GM12878 (cell line): ENCODE measurements around the gene ETV1. TPM values are rescaled to one million over a fixed set of nuclear protein-coding genes. Genes with fewer than 3 reads are reported as not detected.
A peak's percentile ranks its signal among the peaks of the same experiment; 100 is the strongest.

Source experiments
- ATAC-seq: fragments of 200-7000 bp; cut with Tn5 transposase; 3 replicates; pipeline ENCODE4 v1.9.1; 2020; ENCODE audit warnings: mild to moderate bottlenecking, moderate library complexity
- BruUV-seq: library from RNA; stranded (reverse); fragments of 400-500 nt; replicated peaks from 2 replicates; lab custom pipeline; 2021; lab: Mats Ljungman, UMichigan
- CTCF ChIA-PET: fragments of 300-600 bp; sonication (Branson Sonifier 250); formaldehyde crosslinking; extraction: SDS; loops from one replicate; lab custom pipeline; 2021; ENCODE audit warnings: inconsistent platforms; lab: Yijun Ruan, JAX
- POLR2A ChIA-PET: fragments of 350-600 bp; formaldehyde crosslinking; extraction: SDS; loops from one replicate; lab custom pipeline; 2021; ENCODE audit warnings: inconsistent platforms; lab: Charles Lee
- RAD21 ChIA-PET: fragments of 300-600 bp; sonication (Branson Sonifier 250); formaldehyde crosslinking; loops from one replicate; lab custom pipeline; 2023; ENCODE audit warnings: antibody characterized with exemption; ENCODE audit not compliant: unreplicated experiment; lab: Charles Lee
- SMC1A ChIA-PET: fragments of 300-600 bp; sonication (Branson Sonifier 250); formaldehyde crosslinking; loops from one replicate; lab custom pipeline; 2023; ENCODE audit not compliant: unreplicated experiment, uncharacterized antibody; lab: Charles Lee
- DNase-seq: peaks from one replicate; pipeline ENCODE4 v3.0.0-alpha.2; 2011; ENCODE audit warnings: low read depth, low spot score
- FAIRE-seq: peaks from 3 replicates; lab custom pipeline; 2011; peaks lifted over from hg19 to GRCh38; lab: Jason Lieb, UNC
- H2AFZ ChIP-seq: 2 replicates; pipeline ENCODE4 v1.6.0; 2011; ENCODE audit warnings: low read depth, low read length, control low read depth; ENCODE audit not compliant: control insufficient read depth
- H3K27ac ChIP-seq: 2 replicates; pipeline ENCODE4 v1.5.1; 2011; ENCODE audit warnings: control low read depth; ENCODE audit not compliant: control insufficient read depth, insufficient read depth
- H3K27me3 ChIP-seq, 2 experiments: replicated peaks in 1 of 2; 2 replicates each; pipeline versions ENCODE4 v1.6.0 to v1.6.1; 2011; ENCODE audit warnings: low read length in 1 of 2; ENCODE audit not compliant: control insufficient read depth in 2 of 2, insufficient read depth in 2 of 2
- H3K36me3 ChIP-seq, 2 experiments: 2 replicates each; pipeline ENCODE4 v1.5.1; 2011; ENCODE audit warnings: low read length in 1 of 2; ENCODE audit not compliant: control insufficient read depth in 2 of 2, insufficient read depth in 2 of 2
- H3K4me1 ChIP-seq: 2 replicates; pipeline ENCODE4 v1.6.1; 2011; ENCODE audit warnings: mild to moderate bottlenecking, low read length, moderate library complexity, mixed read lengths; ENCODE audit not compliant: control insufficient read depth, insufficient read depth
- H3K4me2 ChIP-seq: 2 replicates; pipeline ENCODE4 v1.6.0; 2011; ENCODE audit warnings: control low read depth; ENCODE audit not compliant: control insufficient read depth, insufficient read depth
- H3K4me3 ChIP-seq: fragments of 200-600 bp; sonication (generic); 2 replicates; pipeline ENCODE4 v1.5.1; 2016
- H3K79me2 ChIP-seq: 2 replicates; pipeline ENCODE4 v1.6.0; 2011; ENCODE audit warnings: low read length; ENCODE audit not compliant: control insufficient read depth, insufficient read depth
- H3K9ac ChIP-seq: 2 replicates; pipeline ENCODE4 v1.8.0; 2011; ENCODE audit warnings: low read length, control low read depth, mixed read lengths; ENCODE audit not compliant: control insufficient read depth, insufficient read depth
- H3K9me3 ChIP-seq: replicated peaks from 3 replicates; pipeline ENCODE4 v1.5.1; 2011; ENCODE audit warnings: mild to moderate bottlenecking, low read length; ENCODE audit not compliant: control insufficient read depth, insufficient read depth
- H4K20me1 ChIP-seq: 2 replicates; pipeline ENCODE4 v1.6.0; 2011; ENCODE audit not compliant: control insufficient read depth, insufficient read depth
- ATF2 ChIP-seq: IDR thresholded peaks from 2 replicates; pipeline ENCODE4 v1.6.1; 2012; ENCODE audit warnings: low read length, inconsistent platforms
- BCL11A ChIP-seq: IDR thresholded peaks from 2 replicates; pipeline ENCODE4 v1.6.1; 2011; ENCODE audit warnings: low read depth, low read length
- BCL3 ChIP-seq: IDR thresholded peaks from 2 replicates; pipeline ENCODE4 v1.6.1; 2011; ENCODE audit warnings: borderline replicate concordance, low read depth, mild to moderate bottlenecking, moderate library complexity, low read length; ENCODE audit not compliant: insufficient read depth, poor library complexity, severe bottlenecking
- CHD1 ChIP-seq: IDR thresholded peaks from 2 replicates; pipeline ENCODE4 v1.6.1; 2012; ENCODE audit warnings: low read depth, low read length, improper control_type of control experiment
- E4F1 ChIP-seq: fragments of 450-650 bp; IDR thresholded peaks from 2 replicates; pipeline ENCODE4 v1.6.1; 2018; ENCODE audit warnings: borderline replicate concordance, mild to moderate bottlenecking; ENCODE audit not compliant: partially characterized antibody
- HCFC1 ChIP-seq: fragments of 150-350 bp; IDR thresholded peaks from 2 replicates; pipeline ENCODE4 v1.6.1; 2014; ENCODE audit warnings: low read length
- NFYB ChIP-seq: IDR thresholded peaks from 2 replicates; pipeline ENCODE4 v1.6.1; 2011; ENCODE audit warnings: low read depth, mild to moderate bottlenecking, low read length, improper control_type of control experiment, moderate library complexity; ENCODE audit not compliant: insufficient read depth
- NR2C1 ChIP-seq: fragments of 450-650 bp; IDR thresholded peaks from 2 replicates; pipeline ENCODE4 v1.6.1; 2017; ENCODE audit warnings: antibody characterized with exemption, mild to moderate bottlenecking, moderate library complexity
- RAD21 ChIP-seq: IDR thresholded peaks from 2 replicates; pipeline ENCODE4 v1.6.1; 2011; ENCODE audit warnings: mild to moderate bottlenecking, low read depth, low read length, moderate library complexity; ENCODE audit not compliant: insufficient read depth
- SIX5 ChIP-seq: IDR thresholded peaks from 2 replicates; pipeline ENCODE4 v1.6.1; 2011; ENCODE audit warnings: mild to moderate bottlenecking, low read depth, low read length, moderate library complexity; ENCODE audit not compliant: severe bottlenecking
- SKIL ChIP-seq: fragments of 450-650 bp; IDR thresholded peaks from 2 replicates; pipeline ENCODE4 v1.6.1; 2017; ENCODE audit warnings: mild to moderate bottlenecking, low read depth, inconsistent platforms; ENCODE audit not compliant: poor library complexity, severe bottlenecking
- SMC3 ChIP-seq: IDR thresholded peaks from 2 replicates; pipeline ENCODE4 v1.6.1; 2011; ENCODE audit warnings: low read length, improper control_type of control experiment, borderline replicate concordance
- SREBF1 ChIP-seq: IDR thresholded peaks from 2 replicates; pipeline ENCODE4 v1.6.1; 2012; ENCODE audit warnings: mild to moderate bottlenecking, low read length
- SUZ12 ChIP-seq: fragments of 200-600 bp; sonication (generic); IDR thresholded peaks from one replicate; pipeline ENCODE4 v1.6.1; 2018; ENCODE audit warnings: antibody characterized with exemption, mild to moderate bottlenecking; ENCODE audit not compliant: unreplicated experiment
- TARDBP ChIP-seq: IDR thresholded peaks from 2 replicates; pipeline ENCODE4 v1.6.1; 2016; ENCODE audit warnings: borderline replicate concordance
- ZNF24 ChIP-seq: fragments of 450-650 bp; IDR thresholded peaks from 2 replicates; pipeline ENCODE4 v1.6.1; 2017; ENCODE audit warnings: antibody characterized with exemption, mild to moderate bottlenecking
- ZSCAN29 ChIP-seq: fragments of 450-650 bp; IDR thresholded peaks from 2 replicates; pipeline ENCODE4 v1.6.1; 2017; ENCODE audit warnings: mild to moderate bottlenecking, moderate library complexity
- WGBS: methylation state at CpG from one replicate; pipeline ENCODE4 v1.1.6; 2016; ENCODE audit warnings: low lambda C conversion rate; ENCODE audit not compliant: insufficient replicate concordance, insufficient coverage; ENCODE audit errors: missing lambda C conversion rate; 5-methylcytosine and 5-hydroxymethylcytosine counted together
- in situ Hi-C: fragments of 300-500 bp; cut with MboI; formaldehyde crosslinking; loops from 9 replicates; pipeline ENCODE4 v1.14.3; 2018; ENCODE audit warnings: mixed read lengths
- intact Hi-C: fragments of 100-400 bp; cut with micrococcal nuclease; formaldehyde crosslinking; loops from one replicate; pipeline ENCODE4 v1.14.2; 2022; ENCODE audit not compliant: unreplicated experiment
- polyA plus RNA-seq, 11 experiments: library from polyadenylated mRNA; depleted of rRNA in 4 of 11; unstranded in 6 of 11; stranded (reverse) in 5 of 11; fragments of >200 nt; fragmentation: Nextera tagmentation in 4 of 11; fragmentation: Illumina TruSeq in 1 of 11; extraction: Ambion mirVana in 4 of 11; extraction: Trizol in 1 of 11; gene quantifications; 1 replicate in 1 of 11; 2 replicates in 10 of 11; pipeline versions ENCODE4 v1.2.1 to v1.2.3, GENCODE V29; 2011 to 2016; ENCODE audit warnings: inconsistent platforms in 2 of 11, missing spikeins in 2 of 11, low read depth in 1 of 11
- total RNA-seq, 4 experiments: library from RNA; depleted of rRNA in 3 of 4; stranded (reverse); fragments of >200 nt in 3 of 4; fragmentation: Illumina TruSeq in 1 of 4; extraction: Trizol in 1 of 4; gene quantifications; 2 replicates each; pipeline versions ENCODE4 v1.2.1 to v1.2.3, GENCODE V29; 2013 to 2021

ETV1 gene
- total and polyA plus RNA-seq, 10 of the 15 experiments (the other 5 are each of a cell fraction or from before 2014, with no cell fraction given) = 0.03 to 9.3 (median 0.16) TPM; not detected in 4

- POLR2A ChIA-PET = no interaction called here
- H2AFZ ChIP-seq = no peak overlapping the region
- FAIRE-seq = no peak
- TF ChIP-seq TARDBP = no peak
- no peak for TF ChIP-seq ATF2
- TF ChIP-seq CHD1 = no peak
- TF ChIP-seq ZSCAN29 = no peak
- TF ChIP-seq BCL11A = no peak
- TF ChIP-seq RAD21 = no peak
- no peak for TF ChIP-seq SUZ12
- no peak for TF ChIP-seq NR2C1
- no peak for TF ChIP-seq SKIL
- no peak for TF ChIP-seq SMC3
- no peak for TF ChIP-seq SREBF1
- TF ChIP-seq SIX5 = no peak
- TF ChIP-seq BCL3 = no peak
- no peak for TF ChIP-seq E4F1
- TF ChIP-seq NFYB = no peak
- no peak for TF ChIP-seq HCFC1
- TF ChIP-seq ZNF24 = no peak
Measured at GRCh38 chr7:13920053-13920697, 69.3 kb downstream of the ETV1 start.

More at GRCh38 chr7:13920053-13920697, 69.3 kb downstream of the ETV1 start:
- H3K9me3 ChIP-seq = no peaks in the 10 kb centered on the region
- ATAC-seq = peak; percentile 31; the same call in 2 of the 3 replicates
- H3K4me2 ChIP-seq = no peak overlapping the region
- in situ Hi-C loops = no loop called here
- no peak overlapping the region for H3K27ac ChIP-seq
- 0% methylated on average over 1 of the region's 1 CpG for WGBS
- H3K36me3 ChIP-seq = no peaks in the 10 kb centered on the region
- no peak for DNase-seq
- no peaks in the 10 kb centered on the region for H3K79me2 ChIP-seq
- no peak overlapping the region for H3K9ac ChIP-seq
- ChIA-PET SMC1A (interaction anchor here (1.6 kb wide), 1 partner anchor 19 kb away, joined by 4 read pairs; no protein-coding TSS in a partner anchor), CTCF (no interaction called here), RAD21 (no interaction called here)
- H3K27me3 ChIP-seq = no peaks in the 10 kb centered on the region
- intact Hi-C loops = no loop called here
- no TSS peak for BruUV-seq
- H3K4me1 ChIP-seq = no peaks in the 10 kb centered on the region
- H4K20me1 ChIP-seq = no peaks in the 10 kb centered on the region
- H3K4me3 ChIP-seq = no peak overlapping the region
